Activated CD4-positive, CD25-positive, alpha-beta regulatory T cell treated with anti-CD3 and anti-CD28 coated beads, Interleukin-2, amount 50 U/mL, for 16 hours (primary cell): ENCODE data around the gene RHOJ.

Source experiments
- DNase-seq: peaks from one replicate; pipeline ENCODE4 v3.0.0-alpha.2; 2020; ENCODE audit warnings: low read depth, low spot score

RHOJ gene

DNA sequence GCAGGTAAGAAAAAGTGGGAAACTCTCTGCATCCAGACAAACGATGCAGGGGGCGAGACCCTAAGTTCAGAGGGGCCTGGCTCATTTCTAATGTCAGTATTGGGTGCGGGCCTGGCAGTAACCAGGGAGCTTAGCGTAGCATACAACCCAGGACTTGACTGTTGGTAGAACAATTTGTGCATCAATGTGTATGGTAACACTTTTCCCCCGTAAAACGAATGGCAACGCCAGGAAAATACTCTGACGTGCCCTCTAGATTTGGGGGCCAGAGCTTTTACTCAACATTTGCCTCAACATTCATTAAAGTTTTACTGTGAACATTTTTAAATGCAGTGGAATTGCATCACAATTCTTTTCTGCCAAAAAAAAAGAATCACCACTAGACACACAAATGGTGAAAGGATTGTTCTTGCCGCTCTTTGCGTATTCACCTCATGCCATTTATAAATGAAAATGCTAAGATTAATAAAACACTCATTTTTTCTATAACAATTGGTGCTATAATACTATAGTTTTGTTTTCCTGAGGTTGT lies 867 bp downstream of the RHOJ start:
- DNase-seq: no peak

DNA sequence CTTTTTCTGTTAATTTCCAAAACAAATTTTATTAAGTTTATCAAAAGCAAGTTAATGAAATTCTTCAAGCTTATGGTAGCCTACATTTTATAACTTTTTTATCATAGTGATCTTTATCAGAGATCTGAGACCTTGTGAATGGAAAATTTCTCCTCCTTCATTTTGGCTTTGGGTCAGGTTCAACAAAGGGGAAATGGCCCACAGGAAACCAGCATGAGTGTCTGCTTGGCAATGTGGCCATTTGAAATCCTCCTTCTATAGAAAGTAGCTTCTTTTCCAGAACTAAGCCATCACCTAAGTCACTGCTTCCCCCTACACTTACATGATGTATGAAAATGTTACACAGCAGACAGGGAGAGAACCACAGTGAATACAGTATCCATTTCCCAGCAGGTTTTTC lies 1.6 kb downstream of the RHOJ start:
- no peak for DNase-seq

DNA sequence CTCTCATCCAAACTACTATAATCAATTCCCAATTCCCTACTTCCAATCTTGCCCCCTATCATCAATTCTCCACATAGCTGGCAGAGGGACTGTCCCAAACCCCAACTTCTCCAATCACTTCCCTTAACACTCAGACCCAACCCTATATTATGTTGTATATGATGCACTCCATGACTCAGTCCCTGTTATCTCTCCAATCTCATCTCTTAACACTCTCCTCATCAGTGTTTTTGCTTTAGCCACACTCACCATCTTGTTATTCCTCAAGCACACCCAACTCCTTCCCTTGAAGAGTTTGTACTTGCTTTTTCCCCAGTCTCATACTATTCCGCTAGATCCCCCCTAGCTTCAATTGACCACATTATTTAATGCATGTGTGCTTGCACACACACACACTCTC lies 4.9 kb downstream of the RHOJ start:
- no peak for DNase-seq

DNA sequence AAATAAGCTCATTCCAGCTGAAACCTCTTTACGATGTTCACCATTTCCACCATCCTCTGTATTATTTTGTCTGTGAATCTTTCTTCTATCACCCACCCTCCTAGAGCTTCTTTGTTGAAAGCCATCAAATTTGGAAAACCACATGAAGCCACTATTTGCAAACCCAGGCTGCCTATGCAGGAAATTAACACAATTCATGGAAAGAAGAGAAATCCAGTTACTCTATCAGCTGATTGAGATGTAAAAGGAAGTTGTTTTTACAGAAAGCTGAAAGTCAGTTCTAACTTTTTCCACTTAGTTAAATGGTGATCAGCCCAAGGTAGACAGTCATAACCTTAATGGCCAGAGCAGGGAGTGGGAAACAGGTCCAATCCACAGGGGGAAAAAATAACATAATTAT lies 6.6 kb downstream of the RHOJ start:
- DNase-seq: no peak

DNA sequence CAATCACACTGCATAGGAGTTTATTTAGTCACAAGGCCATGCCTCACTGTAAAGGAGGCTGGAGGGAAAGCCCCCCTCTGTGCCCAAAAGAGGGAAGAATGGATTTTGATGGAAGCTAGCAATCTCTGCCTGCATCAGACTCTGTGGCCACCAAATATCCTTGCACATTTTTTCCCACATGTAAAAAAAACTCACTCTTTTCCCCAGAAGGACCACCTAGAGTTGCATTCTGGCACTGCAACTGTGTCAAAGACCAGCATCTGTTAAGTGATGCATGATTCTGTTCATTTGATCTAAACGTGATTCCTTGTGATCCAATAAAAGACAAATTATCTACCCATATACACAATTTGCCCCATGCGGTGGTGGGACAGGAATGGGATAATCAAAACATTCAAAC lies 8.0 kb downstream of the RHOJ start:
- no peak for DNase-seq

DNA sequence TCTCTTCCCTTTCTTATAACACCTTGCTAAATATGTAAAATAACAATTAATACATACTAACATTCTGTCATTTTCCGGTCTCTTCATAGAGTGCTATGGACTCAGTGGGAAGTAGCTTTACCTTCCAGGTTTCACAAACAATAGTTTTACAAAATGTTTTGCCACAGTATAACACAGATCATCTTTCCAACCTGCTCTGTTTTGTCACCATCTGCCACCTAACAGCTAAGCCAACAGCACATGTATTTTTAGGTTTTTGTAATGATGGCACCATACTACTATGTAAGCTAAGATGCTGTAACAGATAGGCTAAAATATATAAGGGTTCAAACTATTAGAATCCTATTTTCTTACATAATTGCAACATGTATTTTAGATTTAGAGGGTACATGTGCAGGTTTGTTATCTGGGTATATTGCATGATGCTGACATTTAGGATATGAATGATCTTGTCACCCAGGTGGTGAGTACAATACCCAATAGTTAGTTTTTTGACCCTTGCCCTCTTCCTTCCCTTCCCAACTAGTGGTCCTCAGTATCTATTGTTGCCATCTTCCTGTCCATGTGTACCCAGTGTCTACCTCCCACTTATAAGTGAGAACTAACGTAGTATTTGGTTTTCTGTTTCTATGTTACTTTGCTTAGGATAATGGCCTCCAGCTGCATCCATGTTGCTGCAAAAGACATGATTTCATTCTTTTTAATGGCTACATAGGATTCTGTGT lies 8.7 kb downstream of the RHOJ start:
- DNase-seq: no peak

DNA sequence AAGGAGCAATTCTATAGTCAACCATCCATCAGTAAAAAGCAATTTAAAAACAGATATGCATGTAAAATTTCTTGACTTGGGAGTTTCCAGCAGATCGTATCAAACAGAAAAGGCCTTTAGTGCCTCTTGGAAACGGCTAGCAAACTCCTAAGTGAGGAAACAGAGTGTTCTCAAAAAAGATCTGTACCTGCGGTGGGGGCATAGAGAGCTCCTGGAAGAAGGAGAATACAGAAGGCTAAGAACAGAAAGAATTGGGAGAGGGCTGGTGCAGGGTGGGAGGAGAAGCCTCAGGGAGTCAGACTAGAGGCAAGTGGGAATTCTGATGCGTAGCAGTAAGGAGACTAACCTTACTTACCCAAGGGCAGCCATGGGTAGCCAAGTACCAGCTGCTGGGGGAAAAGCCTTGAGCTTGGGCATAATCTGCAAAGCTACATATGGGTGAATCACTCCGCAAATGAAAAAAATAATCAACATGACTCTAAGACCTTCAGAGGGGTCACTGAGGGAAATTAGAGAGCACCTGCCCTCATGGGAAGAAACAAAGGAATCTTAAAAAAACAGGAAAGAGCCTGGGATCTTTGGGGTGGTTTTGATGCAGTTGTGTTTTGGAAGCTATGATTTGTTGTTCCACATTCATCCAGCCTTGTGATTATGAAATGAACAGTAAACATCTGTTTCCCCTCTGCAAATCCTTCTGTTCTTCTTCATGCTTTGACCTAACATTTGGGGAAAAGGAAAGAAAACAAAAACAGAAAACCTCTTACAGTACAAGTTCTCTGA lies 10.4 kb downstream of the RHOJ start:
- DNase-seq: no peak

DNA sequence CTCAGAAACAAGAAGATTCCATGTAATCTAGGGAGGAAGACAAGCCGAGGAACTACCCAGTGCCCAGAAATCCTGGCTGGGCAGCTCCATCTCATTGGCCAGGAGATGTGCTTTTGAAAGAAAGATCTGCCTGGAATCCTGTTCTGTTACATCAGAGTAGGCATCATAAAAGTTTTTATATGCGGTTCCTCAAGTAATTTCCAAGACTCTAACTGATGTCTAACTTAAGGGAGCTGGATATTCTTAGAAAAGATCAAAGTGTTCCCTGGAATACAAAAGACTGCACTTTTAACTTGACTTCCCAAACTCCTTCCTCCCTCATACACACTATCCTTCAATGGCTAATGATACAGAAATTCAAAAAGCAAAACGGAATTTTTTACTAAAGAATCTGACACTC lies 16.3 kb downstream of the RHOJ start:
- DNase-seq: no peak

DNA sequence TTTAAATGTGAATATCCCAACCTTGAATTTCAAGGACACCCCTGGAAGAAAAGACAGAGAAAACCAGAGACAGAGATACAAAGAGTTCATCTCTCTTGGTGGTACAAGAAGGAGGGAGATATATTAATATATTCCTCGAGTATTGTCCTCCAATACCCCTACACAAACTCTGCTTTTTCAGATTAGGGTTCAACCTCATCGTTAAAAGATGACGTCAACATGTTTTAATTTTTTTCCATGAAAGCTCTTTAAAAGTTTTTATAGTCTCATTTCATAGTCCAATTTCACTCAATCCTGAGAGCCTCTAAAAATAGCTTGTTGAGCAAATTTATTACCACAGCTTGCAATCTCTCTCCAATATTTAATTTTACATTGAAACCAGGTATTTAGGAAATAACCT lies 19.4 kb downstream of the RHOJ start:
- no peak for DNase-seq

DNA sequence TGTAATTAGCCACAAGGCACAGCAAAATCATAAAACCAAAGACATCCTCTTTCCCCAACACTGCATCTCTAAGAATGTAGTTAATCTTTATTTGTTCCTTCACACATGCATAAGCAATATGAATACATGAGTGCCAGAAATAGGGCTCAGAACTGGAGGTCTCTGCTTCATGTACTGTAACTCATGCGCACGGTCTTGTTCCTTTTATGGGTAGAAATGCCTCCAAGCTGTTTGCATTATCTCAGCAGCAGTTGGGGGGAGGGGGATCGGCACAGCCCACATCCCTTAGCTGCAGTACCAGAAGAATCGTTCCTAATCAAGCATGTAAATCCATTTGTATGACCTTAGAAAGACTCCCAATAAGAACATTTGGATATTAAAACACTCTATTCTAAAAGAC lies 20.0 kb downstream of the RHOJ start:
- DNase-seq: no peak

DNA sequence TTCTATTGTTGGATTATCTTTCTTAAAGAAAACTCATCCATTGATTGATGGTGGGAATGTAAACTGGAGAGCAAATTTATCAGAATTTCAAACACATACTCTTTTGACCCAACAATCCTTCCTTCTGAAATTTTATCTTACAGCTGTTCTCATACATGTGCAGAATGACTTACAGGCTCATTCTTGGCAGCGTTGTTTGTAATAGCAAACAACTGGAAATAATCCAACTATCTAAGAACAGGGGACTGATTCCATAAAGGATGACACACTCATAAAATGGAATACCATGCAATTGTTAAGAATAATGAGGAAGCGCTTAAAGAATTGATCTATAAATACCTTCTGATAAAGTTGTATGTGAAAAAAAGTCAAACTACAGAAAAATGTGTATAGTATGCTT lies 24.0 kb downstream of the RHOJ start:
- DNase-seq: no peak

DNA sequence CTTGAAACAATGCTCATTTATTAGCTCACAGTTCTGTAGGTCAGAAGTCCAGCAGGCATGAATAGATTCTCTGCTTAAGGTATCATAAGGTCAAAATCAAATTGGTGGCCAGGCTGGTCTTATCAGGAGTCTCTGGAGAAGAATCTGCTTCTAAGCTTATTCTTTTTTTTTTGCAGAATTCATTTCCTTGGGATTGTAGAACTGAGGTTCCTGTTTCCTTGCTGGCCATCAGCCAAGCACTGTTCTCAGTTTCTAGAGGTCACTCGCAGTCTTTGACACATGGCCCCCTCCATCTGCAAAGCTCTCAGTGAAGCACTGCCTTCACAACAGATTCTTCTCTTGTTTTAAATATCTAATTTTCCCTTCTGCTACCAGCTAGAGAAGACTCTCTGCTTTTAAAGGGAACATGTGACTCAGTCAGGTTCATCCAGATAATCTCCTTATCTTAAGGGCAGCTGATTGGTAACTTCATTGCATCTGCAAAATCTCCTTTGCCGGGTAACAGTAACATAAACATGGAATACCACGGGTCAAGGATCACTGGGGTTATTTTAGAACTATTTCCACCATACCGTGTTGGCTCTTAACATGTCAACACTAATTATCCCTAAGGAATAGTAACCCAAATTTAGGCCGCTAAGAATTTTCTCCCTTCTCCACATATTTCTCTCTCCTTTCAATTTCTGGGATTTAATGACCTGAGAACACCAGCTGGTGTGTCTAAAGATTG lies 25.3 kb downstream of the RHOJ start:
- DNase-seq: no peak

DNA sequence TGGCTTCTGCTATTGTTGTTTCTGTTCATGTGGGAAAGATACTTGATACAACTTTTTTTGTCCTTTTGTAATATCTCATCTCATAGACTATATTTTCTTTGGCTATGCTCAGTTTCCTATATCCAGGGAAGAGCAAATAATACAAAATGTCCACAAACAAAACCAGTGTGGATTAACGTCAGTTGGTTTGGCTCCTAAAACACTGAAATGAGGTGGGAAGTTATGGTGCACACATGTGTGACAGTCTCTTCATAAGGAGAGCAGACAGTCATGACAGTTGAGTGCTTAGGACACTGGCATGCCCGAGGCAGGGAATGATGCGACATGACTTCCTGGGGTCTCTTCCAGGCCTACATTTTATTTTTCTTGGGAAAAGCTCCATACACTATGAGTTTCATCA lies 27.5 kb downstream of the RHOJ start:
- DNase-seq: no peak

DNA sequence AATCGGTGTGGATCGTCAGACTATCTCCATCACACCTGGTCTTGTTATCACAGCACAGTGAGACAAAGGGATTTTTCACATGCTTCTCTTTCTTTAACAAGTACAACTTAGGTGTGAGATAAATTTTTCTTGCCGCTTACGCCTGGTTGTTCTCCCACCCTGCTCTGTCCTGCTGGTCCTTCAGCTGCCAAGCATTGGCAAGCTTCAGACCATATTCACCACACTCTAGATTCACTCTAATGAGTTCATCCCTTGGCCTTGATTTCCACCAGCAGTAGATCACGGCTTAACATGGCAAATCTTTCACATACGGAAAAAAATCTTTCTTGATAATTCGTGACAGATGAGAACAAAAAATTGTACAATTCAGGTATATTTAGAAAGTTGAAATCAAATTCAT lies 33.5 kb downstream of the RHOJ start:
- no peak for DNase-seq

DNA sequence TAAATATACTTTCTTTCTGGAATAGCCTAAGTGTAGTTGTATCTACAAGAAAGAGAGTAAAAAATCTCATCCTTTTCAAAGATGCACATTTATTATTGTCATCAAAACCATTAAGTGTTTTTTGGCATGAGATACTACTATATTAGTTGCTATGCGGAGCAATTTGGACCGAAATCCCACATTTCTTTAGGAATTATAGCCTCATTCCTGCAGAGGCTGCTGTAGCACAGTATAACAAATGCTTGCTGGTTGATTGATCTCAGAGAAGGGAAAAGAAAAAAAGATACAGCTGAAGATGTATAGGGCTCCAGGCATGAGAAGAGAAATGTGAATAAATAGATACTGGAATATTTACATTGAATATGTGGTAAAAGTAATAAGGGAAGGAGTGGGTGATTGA lies 36.0 kb downstream of the RHOJ start:
- DNase-seq: no peak

DNA sequence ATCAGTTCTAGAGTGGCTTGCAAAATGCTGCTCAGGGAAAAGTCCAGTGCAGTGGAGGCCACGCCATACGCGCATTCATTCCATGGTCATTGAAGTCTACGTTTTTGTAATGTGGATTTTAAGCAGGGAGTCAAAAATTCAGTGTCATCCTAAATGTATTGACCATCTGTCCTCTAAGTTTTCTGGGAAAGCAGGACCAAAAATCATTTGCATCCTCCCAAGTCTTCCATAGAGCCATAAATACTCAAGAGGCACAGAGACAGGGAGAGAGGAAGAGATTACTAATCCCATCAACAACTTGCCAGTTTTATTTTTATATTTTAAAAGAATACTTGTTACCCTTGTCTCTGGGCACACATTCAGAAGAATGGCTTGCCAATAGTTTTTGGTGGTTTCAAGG lies 36.9 kb downstream of the RHOJ start:
- no peak for DNase-seq

DNA sequence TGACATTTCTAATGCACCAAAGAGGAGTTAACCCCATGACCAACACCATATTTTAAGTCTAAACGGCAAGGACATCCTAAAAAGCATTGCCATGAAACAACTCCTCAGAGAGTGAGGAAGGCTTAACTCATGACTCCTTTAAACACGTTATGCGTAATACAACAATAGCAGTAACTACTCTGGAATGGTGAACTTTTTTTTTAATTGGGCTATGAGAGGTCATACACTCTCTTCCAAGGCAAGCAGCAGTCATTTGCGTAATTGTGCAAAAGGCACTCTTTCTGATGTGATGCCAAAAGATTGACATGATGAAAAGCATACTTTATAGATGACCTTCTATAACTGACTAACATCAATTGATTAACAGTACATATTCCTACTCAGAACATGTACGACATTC lies 39.4 kb downstream of the RHOJ start:
- DNase-seq: no peak

DNA sequence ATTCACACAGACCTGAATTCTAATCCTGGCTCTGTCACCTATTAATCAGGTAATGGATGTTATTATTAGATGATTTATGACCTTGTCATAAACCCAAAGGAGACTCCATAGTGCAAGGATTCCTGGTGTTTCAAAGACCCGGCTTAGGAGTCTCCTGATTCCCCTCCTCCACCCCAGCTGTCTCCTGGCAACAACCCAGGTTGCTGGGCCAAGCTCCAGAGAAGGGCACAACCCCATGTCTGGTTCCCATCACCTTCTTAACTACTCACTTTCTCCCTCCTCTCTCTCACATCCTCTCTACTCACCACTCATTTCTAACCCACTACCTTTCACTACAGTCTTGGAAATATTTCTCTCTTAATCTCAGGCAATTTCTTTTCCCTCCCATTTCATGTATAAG lies 41.6 kb downstream of the RHOJ start:
- DNase-seq: no peak

DNA sequence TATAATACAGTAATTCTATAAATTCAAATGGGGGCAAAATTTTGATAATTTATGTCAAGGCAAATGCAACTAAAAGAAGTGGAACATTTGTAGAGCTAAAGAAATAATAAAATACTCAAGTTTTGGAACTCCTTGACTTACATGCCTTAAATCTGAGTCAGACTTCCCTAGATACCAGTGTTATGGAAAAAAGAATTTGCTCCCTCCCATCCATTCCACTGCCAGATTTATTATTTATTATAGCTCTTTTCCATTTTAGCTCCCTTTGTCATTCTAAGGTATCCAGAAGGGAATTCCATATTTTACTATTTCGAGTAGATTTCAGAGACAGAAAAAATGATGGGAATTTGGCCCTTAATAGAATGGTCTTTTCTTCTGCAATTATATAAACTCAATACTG lies 44.0 kb downstream of the RHOJ start:
- DNase-seq: no peak

DNA sequence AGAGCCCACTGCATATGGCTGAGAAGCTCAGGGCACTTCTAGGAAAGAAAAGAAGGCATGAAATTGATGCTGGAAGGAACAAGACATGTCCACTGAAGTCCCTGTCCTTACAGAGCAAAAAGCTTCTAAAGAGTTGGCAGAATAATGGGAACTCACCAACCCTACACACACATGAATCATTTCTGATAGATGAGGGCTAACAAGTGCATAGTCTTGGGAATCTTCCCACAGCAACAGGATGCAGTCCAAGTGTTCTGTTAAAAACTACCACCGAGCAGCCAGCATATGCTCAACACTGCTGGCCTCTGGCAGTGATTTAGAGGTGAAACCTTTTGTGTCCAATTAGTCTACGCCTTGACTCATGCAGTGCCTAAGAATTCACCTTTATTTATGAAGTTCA lies 44.8 kb downstream of the RHOJ start:
- no peak for DNase-seq

DNA sequence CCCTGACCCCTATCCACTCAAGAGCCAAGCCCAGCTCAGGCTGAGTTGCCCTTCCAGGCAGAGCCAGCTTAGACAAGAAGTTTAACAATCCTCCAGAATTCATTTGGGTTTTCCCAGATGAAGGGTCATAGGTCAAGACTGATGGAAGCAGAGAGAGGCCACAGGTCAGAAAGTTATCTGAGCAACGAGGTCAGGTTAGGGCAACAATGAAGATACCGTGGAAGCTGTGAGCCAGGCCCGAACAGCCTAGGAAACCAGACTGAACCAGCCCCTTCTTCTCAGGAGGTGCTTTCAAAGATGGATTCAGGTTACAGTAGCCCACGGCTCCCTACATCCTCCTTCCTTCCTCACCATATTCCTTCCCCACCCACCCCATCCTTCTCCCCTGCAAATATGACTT lies 53.1 kb downstream of the RHOJ start:
- no peak for DNase-seq

DNA sequence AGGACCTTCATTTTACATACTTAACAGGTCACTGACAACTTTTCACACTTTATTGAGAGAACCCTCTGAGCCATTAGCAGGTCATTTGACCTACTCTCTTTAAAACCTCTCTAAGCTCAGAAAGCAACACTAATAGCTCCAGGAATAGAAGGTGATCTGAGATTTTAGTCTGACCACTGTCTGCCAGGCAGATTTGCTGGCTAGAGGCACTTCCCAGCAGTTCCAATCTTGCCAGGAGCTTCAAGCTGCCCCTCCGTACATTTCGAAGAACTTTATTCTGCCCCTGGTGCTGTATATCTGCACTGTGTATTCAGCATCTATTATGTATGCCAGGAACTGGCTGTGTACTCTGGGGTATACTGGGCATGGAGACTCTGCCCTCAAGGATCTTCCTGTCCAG lies 58.2 kb downstream of the RHOJ start:
- no peak for DNase-seq

DNA sequence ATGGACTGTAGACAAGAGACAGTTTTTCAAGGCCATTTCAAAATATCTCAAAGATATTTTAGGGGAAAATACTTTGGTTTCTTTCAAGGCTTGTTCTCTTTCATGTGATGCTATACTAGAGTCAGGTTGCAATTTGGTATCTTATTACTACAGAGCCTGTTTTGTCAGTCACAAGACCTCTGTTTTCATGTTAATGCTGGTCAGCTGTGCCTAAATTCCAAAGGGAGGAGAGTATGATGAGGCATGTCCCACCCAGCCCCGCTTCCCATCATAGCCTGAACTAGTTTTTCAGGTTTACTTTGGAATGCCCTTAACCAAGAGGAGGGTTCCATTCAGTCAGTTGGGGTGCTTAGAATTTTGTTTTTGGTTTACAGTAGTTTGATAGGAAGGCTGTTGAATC lies 61.9 kb downstream of the RHOJ start:
- no peak for DNase-seq
